ENCODE measurements around the gene HYI. TPM values are rescaled to one million over a fixed set of nuclear protein-coding genes. Genes with fewer than 3 reads are reported as not detected.

The HYI gene
- total RNA-seq, 1 experiment from 2014 or later, result 34.5 TPM

- Mint-ChIP-seq H3K4me3 (ENCODE audit: unreplicated experiment) (no peak overlapping the region), H3K27ac (ENCODE audit: unreplicated experiment) (no peak overlapping the region), H3K4me1 (ENCODE audit: low read depth, unreplicated experiment) (no peaks in the 10 kb centered on the region), H3K36me3 (ENCODE audit: insufficient read depth, unreplicated experiment) (peaks cover 6% of the 10 kb centered on the region), H3K9me3 (ENCODE audit: unreplicated experiment) (no peaks in the 10 kb centered on the region), H3K27me3 (ENCODE audit: insufficient read depth, unreplicated experiment) (no peaks in the 10 kb centered on the region)
- POLR2A ChIA-PET, result interaction anchor here (0.6 kb wide), 1 partner anchor 35 kb away, joined by 3 read pairs; the partner anchor contains the start of gene MED8
- CTCF ChIA-PET, result no interaction called here
- peaks cover 2% of the 10 kb centered on the region for H3K36me3 ChIP-seq (ENCODE audit: control insufficient read depth, insufficient read depth, low read length)
- H3K4me3 ChIP-seq (ENCODE audit: low read depth, low read length), result no peak overlapping the region
- no peaks in the 10 kb centered on the region for H3K4me1 ChIP-seq
- H3K9me3 ChIP-seq, result no peaks in the 10 kb centered on the region
- DNase-seq, result no peak
- TF ChIP-seq, protein P1, sequence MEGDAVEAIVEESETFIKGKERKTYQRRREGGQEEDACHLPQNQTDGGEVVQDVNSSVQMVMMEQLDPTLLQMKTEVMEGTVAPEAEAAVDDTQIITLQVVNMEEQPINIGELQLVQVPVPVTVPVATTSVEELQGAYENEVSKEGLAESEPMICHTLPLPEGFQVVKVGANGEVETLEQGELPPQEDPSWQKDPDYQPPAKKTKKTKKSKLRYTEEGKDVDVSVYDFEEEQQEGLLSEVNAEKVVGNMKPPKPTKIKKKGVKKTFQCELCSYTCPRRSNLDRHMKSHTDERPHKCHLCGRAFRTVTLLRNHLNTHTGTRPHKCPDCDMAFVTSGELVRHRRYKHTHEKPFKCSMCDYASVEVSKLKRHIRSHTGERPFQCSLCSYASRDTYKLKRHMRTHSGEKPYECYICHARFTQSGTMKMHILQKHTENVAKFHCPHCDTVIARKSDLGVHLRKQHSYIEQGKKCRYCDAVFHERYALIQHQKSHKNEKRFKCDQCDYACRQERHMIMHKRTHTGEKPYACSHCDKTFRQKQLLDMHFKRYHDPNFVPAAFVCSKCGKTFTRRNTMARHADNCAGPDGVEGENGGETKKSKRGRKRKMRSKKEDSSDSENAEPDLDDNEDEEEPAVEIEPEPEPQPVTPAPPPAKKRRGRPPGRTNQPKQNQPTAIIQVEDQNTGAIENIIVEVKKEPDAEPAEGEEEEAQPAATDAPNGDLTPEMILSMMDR (IDR thresholded peaks at IDR 0.05; ENCODE audit: insufficient read depth in 1 of 2, low read depth in 1 of 2, low read length in 1 of 2, severe bottlenecking in 1 of 2, unreplicated experiment in 1 of 2), result no peak
- intact Hi-C loops (cut with micrococcal nuclease; ENCODE audit: unreplicated experiment), result no loop called here
- BruUV-seq (replicated peaks), result no TSS peak
- H3K27me3 ChIP-seq (replicated peaks; ENCODE audit: control insufficient read depth, insufficient read depth, low read length), result no peaks in the 10 kb centered on the region
Measured at GRCh38 chr1:43423672-43424550, 29.8 kb downstream of the HYI start.

- Histone ChIP-seq H3K4me1 (no peaks in the 10 kb centered on the region), H3K27me3 (replicated peaks; ENCODE audit: control insufficient read depth, insufficient read depth, low read length) (no peaks in the 10 kb centered on the region), H3K4me3 (ENCODE audit: low read depth, low read length) (no peak overlapping the region), H3K36me3 (ENCODE audit: control insufficient read depth, insufficient read depth, low read length) (peaks cover 2% of the 10 kb centered on the region), H3K9me3 (no peaks in the 10 kb centered on the region)
- Mint-ChIP-seq H3K27ac (ENCODE audit: unreplicated experiment) (no peak overlapping the region), H3K9me3 (ENCODE audit: unreplicated experiment) (no peaks in the 10 kb centered on the region), H3K4me3 (ENCODE audit: unreplicated experiment) (no peak overlapping the region), H3K36me3 (ENCODE audit: insufficient read depth, unreplicated experiment) (peaks cover 5% of the 10 kb centered on the region), H3K4me1 (ENCODE audit: low read depth, unreplicated experiment) (no peaks in the 10 kb centered on the region), H3K27me3 (ENCODE audit: insufficient read depth, unreplicated experiment) (no peaks in the 10 kb centered on the region)
- BruUV-seq (replicated peaks), result no TSS peak
- CTCF ChIA-PET, result no interaction called here
- TF ChIP-seq, protein P1 (IDR thresholded peaks at IDR 0.05; ENCODE audit: insufficient read depth in 1 of 2, low read depth in 1 of 2, low read length in 1 of 2, severe bottlenecking in 1 of 2, unreplicated experiment in 1 of 2), result no peak
- intact Hi-C loops (cut with micrococcal nuclease; ENCODE audit: unreplicated experiment), result no loop called here
- no peak for DNase-seq
- POLR2A ChIA-PET, result no interaction called here
Measured at GRCh38 chr1:43422995-43423671, 30.6 kb downstream of the HYI start.

DNA sequence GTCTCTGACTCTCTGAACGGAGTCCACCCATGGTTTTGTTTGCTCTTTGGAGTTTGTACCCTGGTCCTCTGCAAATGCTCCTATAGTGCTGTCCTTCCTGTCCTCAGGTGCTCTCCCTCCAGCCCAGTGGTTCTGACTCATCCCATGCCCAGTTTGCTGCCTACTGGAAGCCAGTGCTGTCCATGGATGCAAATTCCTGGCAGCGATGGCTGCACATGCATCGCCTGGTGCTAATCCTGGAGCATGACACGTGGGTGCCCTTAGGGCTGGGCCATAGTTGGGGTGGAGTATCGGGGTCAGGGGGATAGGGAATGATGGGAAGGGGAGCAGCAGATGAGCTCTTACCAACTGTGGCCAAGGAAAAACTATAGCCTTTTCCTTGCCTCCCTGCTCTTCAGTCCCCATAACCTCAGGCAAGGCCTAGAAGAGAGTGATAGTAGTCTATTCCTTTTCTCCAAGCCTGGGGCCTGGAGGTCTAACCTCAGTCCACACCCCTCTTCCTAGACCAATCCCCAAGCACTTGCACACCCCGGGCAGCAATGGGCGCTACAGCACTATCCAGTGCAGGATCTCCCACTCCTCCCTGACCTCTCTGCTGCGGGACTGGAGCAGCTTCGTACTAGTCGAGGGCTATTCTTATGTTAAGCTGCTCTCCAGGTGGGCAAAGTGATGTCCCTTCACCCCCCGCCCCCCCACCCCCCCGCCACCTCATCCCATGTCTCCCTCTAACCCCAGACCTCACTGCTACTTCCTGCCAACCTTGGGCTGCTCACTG lies 31.6 kb downstream of the HYI start:
- Histone ChIP-seq H3K9me3 (no peaks in the 10 kb centered on the region), H3K4me3 (ENCODE audit: low read depth, low read length) (no peak overlapping the region), H3K36me3 (ENCODE audit: control insufficient read depth, insufficient read depth, low read length) (no peaks in the 10 kb centered on the region; the same call in 1 of the 2 replicates), H3K4me1 (no peaks in the 10 kb centered on the region), H3K27me3 (replicated peaks; ENCODE audit: control insufficient read depth, insufficient read depth, low read length) (no peaks in the 10 kb centered on the region)
- Mint-ChIP-seq H3K4me3 (ENCODE audit: unreplicated experiment) (no peak overlapping the region), H3K27ac (ENCODE audit: unreplicated experiment) (no peak overlapping the region), H3K9me3 (ENCODE audit: unreplicated experiment) (no peaks in the 10 kb centered on the region), H3K27me3 (ENCODE audit: insufficient read depth, unreplicated experiment) (no peaks in the 10 kb centered on the region), H3K36me3 (ENCODE audit: insufficient read depth, unreplicated experiment) (peaks cover 5% of the 10 kb centered on the region), H3K4me1 (ENCODE audit: low read depth, unreplicated experiment) (no peaks in the 10 kb centered on the region)
- no peak for DNase-seq
- no TSS peak for BruUV-seq (replicated peaks)
- intact Hi-C loops (cut with micrococcal nuclease; ENCODE audit: unreplicated experiment), result no loop called here
- CTCF ChIA-PET, result no interaction called here
- TF ChIP-seq, protein P1 (IDR thresholded peaks at IDR 0.05; ENCODE audit: insufficient read depth in 1 of 2, low read depth in 1 of 2, low read length in 1 of 2, severe bottlenecking in 1 of 2, unreplicated experiment in 1 of 2), result no peak
- POLR2A ChIA-PET, result no interaction called here
